A549 (cell line): ENCODE measurements around the gene DLGAP1.

Experiments used
- BHLHE40 ChIP-seq: IDR thresholded peaks from 2 replicates; pipeline ENCODE4 v1.6.1; 2012; ENCODE audit warnings: low read depth, low read length, inconsistent platforms
- GATA3 ChIP-seq: IDR thresholded peaks from 2 replicates; pipeline ENCODE4 v1.6.1; 2012; ENCODE audit warnings: borderline replicate concordance
- HDAC2 ChIP-seq: fragments of 200-600 bp; sonication (generic); IDR thresholded peaks from 2 replicates; pipeline ENCODE4 v1.6.1; 2016
- HOXB13 ChIP-seq: fragments of 250-450 bp; sonication (Bioruptor Pico); IDR thresholded peaks from 2 replicates; pipeline ENCODE4 v1.5.0; 2020; ENCODE audit warnings: low read depth, mild to moderate bottlenecking, moderate library complexity
- JUNB ChIP-seq: fragments of >200 bp; sonication (Bioruptor Twin); formaldehyde crosslinking; IDR thresholded peaks from 2 replicates; pipeline ENCODE4 v1.6.1; 2016
- MAZ ChIP-seq: fragments of 150-350 bp; IDR thresholded peaks from 2 replicates; pipeline ENCODE4 v1.6.1; 2014; ENCODE audit warnings: antibody characterized with exemption, low read depth, low read length, borderline replicate concordance
- PHF8 ChIP-seq: fragments of 200-600 bp; sonication (generic); IDR thresholded peaks from 2 replicates; pipeline ENCODE4 v1.6.1; 2016; ENCODE audit warnings: low read depth, mild to moderate bottlenecking, antibody characterized with exemption, moderate library complexity, borderline replicate concordance
- POLR2AphosphoS2 ChIP-seq: conservative IDR thresholded peaks from 2 replicates; pipeline ENCODE4 v1.6.1; 2012; ENCODE audit warnings: low read length, improper control_type of control experiment, inconsistent platforms
- RCOR1 ChIP-seq: fragments of 150-350 bp; IDR thresholded peaks from 2 replicates; pipeline ENCODE4 v1.6.1; 2014; ENCODE audit warnings: antibody characterized with exemption, low read length, low read depth
- RFX5 ChIP-seq: fragments of 450-650 bp; IDR thresholded peaks from 2 replicates; pipeline ENCODE4 v1.7.1; 2014; ENCODE audit warnings: antibody characterized with exemption, mild to moderate bottlenecking, moderate library complexity
- RNF2 ChIP-seq: fragments of 200-600 bp; sonication (generic); IDR thresholded peaks from 2 replicates; pipeline ENCODE4 v1.6.1; 2016; ENCODE audit warnings: low read depth, mild to moderate bottlenecking, antibody characterized with exemption, moderate library complexity, borderline replicate concordance
- ZSCAN20 ChIP-seq: fragments of 250-450 bp; sonication (Bioruptor Pico); IDR thresholded peaks from 2 replicates; pipeline ENCODE4 v1.8.0; 2022; ENCODE audit warnings: mild to moderate bottlenecking, moderate library complexity
- TF ChIP-seq, protein P1 (sequence below): fragments of >200 bp; sonication (Bioruptor Twin); formaldehyde crosslinking; IDR thresholded peaks from 3 replicates; pipeline ENCODE4 v1.5.1; 2016
- TF ChIP-seq, protein P2 (sequence below): IDR thresholded peaks from 2 replicates; pipeline ENCODE4 v1.6.1; 2012

DNA sequence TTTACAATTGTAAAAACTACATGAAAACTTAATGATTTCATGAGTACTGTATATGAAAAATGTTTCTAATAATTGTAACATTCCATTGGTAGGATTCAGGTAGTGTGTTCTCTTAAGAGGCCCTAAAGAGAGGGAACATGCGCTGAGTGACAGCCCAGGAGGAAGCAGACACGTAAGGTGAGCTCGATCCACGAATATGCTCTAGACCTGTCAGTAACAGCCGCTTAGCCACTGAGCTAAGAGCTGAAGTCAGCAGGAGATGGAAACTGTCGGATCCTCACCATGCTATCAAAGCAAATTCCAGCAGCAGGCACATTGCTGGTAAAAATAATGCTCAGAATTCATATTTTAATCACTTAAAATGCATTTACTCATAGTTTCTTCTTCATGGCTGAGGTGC, 658.7 kb downstream of the DLGAP1 start:
- TF ChIP-seq, protein P1, sequence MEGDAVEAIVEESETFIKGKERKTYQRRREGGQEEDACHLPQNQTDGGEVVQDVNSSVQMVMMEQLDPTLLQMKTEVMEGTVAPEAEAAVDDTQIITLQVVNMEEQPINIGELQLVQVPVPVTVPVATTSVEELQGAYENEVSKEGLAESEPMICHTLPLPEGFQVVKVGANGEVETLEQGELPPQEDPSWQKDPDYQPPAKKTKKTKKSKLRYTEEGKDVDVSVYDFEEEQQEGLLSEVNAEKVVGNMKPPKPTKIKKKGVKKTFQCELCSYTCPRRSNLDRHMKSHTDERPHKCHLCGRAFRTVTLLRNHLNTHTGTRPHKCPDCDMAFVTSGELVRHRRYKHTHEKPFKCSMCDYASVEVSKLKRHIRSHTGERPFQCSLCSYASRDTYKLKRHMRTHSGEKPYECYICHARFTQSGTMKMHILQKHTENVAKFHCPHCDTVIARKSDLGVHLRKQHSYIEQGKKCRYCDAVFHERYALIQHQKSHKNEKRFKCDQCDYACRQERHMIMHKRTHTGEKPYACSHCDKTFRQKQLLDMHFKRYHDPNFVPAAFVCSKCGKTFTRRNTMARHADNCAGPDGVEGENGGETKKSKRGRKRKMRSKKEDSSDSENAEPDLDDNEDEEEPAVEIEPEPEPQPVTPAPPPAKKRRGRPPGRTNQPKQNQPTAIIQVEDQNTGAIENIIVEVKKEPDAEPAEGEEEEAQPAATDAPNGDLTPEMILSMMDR = no peak
- TF ChIP-seq, protein P2, sequence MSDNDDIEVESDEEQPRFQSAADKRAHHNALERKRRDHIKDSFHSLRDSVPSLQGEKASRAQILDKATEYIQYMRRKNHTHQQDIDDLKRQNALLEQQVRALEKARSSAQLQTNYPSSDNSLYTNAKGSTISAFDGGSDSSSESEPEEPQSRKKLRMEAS = no peak
- TF ChIP-seq POLR2AphosphoS2 (no peak), RFX5 (no peak), RCOR1 (no peak), HDAC2 (no peak), RNF2 (no peak), BHLHE40 (no peak), JUNB (no peak), PHF8 (no peak), MAZ (no peak), HOXB13 (CRISPR knock-in tag) (no peak), GATA3 (no peak), ZSCAN20 (CRISPR knock-in tag) (no peak)
